GM19397 (cell line): ENCODE measurements around the gene CEP192.
A peak's percentile ranks its signal among the peaks of the same experiment; 100 is the strongest.
"Not testable (repeated sequence)": the region's sequence is repeated elsewhere in the genome, so short reads cannot be mapped to it uniquely, and the experiment has no call there.

Experiments used
- ATAC-seq: cut with Tn5 transposase; IDR thresholded peaks from one replicate; pipeline ENCODE4 v1.9.1; 2021; ENCODE audit warnings: mild to moderate bottlenecking, moderate library complexity; ENCODE audit not compliant: unreplicated experiment

Gene CEP192

DNA sequence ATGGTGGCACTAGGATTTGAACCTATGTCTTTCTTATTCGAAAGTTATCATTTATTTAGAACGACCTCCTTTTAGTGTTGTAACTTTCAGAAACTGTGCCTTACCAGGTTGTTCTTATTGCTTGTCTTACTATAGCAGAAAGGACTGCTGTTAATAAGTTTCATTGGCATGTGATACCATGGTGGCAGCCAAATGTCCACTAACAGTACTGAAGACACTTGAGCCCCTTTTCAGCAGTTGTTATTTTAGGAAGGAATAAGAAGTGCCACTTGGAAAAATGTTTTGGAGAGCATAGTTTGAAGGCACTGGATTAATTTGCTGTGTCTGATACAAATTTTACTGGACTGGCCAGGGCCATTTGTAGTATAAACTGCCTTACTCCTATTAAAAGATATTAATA lies 37.7 kb downstream of the CEP192 start:
- no peak for ATAC-seq

DNA sequence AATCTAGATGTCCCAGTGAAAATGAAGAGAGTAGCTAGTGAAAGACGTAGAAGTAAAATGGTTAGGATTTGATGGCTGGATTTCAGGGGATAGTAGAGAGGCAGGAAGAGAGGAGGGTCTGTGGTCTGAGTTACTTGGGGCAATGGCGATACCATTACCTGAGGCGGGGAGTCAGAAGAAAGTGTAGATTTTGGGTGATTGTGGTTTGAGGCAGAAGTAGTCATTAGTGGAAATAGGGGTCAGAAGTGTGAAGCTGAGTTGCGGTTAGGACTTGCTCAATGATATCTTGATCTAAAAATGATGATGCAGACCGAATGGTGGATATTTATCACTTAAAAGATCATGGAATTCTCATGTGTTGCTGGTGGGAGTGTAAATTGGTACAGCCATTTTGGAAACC lies 41.0 kb downstream of the CEP192 start:
- no peak for ATAC-seq

DNA sequence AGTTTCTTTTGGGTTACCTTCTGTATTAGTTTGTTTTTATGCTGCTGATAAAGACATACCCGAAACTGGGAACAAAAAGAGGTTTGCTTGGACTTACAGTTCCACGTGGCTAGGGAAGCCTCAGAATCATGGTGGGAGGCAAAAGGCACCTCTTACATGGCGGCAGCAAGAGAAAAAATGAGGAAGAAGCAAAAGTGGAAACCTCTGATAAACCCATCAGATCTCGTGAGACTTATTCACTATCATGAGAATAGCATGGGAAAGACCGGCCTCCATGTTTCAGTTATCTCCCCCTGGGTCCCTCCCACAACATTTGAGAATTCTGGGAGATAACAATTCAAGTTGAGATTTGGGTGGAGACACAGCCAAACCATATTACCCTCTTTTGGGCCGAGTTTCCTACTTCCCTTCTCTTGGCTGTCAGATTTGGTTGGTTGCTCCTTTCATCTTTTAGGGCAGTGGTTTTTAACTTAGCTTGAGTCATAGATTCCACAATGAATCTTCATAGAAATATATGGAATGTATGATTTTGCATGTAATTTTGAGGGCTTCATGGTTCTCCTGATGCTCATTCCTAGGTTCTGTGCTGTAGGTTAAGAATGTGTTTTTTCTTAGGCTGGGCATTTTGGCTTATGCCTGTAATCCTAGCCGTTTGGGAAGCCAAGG lies 44.2 kb downstream of the CEP192 start:
- no peak for ATAC-seq

DNA sequence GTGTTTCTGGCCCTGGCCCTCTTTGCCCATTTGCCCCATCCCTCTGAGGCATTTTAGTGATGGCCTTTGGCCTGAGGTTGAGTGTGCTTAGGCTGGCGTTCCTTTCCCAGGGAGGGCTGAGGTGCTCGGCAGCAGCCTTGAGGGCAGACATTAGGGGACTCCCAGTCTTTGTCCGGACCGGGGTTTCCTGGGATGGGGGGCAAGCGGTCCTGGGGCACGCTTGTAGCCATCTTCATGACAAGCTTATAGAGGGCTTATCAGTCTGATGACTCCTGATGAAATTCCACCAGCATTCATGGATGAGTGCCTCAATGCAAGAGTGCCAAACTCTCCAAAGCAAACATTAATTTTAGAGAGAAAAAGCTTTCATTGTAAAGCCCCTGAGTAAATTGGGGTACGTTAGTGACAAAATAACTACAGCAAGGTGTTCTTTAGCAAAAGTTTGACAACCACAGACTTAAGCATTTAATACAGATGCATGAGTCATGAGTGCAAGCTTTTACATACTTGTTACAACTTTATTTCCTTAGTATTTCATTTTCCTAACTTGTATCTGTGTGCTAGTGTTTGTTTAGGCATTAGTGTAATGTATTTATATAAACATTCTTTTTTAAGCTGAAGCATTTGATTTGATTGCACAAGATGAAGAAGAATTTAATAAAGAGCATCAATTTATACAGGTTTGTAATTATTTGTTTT lies 45.6 kb downstream of the CEP192 start:
- no peak for ATAC-seq

DNA sequence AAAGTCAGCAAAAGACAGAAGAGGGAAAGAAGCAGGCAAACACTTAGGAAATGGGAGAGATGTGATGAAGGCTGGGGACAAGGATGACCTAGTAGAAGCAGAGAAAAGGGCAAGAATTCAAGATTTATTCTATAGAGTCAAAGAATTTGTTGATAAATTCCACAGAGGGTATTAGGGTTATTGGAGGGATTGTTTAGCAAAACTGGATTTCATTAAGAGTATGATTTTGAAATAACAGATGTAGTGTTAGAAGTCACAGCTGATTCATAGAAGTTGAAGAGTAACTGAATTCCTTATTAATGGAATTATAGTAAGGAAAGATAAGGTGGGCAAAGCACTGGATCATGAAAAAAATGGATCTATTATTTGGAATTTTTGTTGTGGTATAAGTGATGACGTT lies 48.6 kb downstream of the CEP192 start:
- no peak for ATAC-seq

DNA sequence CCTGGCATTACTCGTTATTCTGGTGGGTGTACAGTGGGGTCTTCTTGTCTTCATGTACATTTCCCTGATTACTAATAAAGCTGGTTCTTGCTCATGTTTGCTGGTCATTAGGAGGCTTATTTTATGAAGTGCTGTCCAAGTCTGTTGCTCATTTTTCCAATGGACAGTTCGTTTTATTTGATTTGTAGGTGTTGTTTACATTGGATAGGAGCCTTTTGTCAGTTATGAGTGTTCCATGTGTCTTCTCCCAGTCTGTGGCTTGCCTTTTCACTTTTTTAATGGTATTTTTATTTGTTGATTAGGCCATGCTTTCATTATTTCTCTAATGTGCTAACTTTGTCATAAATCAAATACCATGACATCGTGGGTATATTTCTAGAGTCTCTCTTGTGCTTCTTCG lies 51.9 kb downstream of the CEP192 start:
- no peak for ATAC-seq

DNA sequence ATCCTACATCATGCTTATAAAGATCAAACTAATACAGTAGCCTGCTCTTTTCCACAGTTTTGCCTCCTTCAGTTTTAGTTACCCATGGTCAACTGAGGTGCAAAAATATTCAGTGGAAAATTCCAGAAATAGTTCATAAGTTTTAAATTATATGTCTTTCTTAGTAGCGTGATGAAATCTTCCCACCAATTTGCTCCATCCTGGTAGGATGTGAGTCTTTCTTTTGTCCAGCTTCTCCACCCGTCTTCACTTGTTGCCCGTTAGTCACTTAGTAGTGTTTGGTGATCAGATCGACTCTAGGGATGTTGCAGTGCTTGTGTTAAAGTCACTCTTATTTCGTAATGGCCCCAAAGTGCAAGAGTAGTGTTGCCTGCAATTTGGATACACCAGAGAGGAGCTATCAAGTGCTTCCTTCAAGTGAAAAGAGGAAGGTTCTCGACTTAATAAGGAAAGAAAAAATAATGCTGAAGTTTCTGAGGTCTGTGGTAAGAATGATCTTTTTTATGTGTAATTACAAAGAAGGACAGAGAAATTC lies 57.0 kb downstream of the CEP192 start:
- no peak for ATAC-seq

DNA sequence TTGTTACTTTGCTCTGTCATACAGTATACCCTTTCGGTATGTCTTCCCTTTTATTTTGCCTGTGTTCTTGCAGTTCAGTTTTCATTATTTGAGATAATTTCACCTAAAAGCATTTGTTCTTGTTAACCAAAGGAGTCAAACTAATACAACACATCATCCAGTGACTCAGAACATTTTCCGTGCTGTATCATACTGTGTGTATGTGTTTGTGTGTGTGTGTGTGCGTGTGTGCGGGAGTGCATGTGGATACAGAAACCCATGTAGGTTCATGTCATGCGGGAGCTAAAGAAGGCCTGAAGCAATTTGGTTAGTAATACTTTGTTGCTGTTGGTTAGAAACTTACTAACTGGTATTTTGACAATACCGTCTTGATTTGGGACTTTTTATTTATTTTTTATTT lies 60.0 kb downstream of the CEP192 start:
- ATAC-seq: no peak

DNA sequence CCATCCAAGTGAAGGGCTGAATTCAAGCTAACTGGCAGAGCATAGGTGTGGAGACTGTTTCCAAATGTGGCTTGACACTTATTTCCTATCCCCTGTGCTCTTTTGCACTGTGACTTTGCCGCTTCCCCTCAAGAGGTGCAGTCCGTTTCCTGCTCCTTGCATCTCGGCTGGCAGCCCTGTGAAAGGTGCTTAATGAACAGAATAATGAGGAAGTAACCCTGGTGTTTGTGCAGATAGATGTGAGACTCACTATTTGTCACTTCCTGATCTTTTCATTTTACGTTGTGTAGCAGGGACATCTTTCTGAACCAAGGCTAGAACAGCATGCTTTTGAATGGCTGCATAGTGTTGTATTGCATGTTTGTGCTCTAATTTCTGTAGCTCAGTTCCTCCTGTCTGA lies 60.8 kb downstream of the CEP192 start:
- ATAC-seq: peak; percentile 55

DNA sequence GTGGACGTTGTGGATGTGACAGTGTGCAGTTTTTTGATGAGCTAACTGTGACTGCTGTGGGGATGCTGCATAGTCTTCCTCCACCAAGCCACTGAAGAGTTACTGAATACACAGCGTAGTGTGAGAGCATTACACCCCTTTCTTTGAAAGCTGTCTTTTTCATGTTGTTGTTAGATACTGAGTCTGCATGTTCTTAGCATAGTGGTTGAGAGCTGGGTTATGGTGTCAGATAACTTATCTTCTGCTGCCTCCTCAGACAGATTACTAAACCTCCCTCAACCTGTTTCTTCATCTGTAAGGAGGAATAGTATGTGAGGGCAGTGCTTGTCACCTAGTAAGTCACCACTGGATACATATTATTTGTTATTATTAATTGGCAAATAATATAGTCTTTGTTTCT lies 63.2 kb downstream of the CEP192 start:
- ATAC-seq: no peak

DNA sequence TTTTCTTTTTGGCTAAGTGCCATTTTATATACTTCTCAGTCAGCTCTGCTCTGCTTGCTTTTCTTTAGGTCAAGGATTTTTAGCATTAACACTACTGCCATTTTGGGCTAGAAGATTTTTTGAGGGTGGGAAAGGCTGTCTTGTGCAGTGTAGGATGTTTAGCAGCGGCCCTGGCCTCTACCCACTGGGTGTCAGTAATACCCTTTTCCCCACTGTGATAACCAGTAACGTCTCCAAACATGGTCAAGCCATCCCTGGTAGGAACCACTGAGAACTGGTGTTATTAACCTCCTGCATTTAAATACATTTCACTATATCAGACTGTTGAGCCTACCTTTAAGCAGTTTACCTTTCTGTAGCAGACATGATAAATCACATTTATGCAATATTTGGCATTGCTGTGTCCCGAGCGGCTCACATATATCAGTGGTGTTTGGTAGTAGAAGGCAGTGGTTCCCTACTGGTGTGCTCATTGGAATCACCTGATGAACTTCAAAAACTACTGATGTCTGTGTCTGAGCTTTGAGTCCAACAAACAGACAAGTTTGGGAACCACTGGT lies 70.5 kb downstream of the CEP192 start:
- no peak for ATAC-seq

DNA sequence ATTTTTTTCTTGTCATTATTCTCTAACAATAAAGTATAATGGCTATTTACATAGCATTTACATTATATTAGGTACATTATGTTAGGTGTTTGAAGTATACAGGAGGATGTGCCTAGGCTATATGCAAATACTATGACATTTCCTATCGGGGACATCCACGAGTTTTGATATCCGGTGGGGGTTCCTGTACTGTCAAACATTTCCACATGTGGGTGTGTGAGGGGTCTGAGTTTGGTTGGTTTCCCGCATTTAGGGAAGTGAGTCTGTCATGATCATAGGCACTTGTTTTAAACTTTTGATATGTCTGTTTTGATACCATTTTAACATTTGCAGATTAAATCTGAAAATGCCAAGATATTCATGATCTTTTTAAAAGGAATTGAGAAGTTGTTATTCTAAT lies 76.0 kb downstream of the CEP192 start:
- no peak for ATAC-seq

DNA sequence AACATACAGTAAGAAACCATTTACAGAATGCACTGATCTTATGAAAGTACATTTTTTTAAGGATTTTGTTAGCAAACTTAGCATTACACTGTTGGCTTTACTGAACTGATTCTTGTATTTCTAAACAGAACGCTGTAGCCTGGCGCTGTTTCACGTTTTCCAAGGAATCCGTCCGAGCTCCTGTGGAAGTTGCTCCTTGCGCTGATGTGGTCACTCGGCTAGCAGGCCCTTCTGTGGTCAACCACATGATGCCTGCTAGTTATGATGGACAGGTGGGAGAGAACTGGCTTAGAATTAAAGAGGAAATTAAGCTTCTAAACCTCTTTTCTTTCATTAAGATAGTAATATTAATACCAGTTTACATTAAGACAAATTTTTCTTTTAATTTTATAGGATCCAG lies 76.8 kb downstream of the CEP192 start:
- no peak for ATAC-seq

DNA sequence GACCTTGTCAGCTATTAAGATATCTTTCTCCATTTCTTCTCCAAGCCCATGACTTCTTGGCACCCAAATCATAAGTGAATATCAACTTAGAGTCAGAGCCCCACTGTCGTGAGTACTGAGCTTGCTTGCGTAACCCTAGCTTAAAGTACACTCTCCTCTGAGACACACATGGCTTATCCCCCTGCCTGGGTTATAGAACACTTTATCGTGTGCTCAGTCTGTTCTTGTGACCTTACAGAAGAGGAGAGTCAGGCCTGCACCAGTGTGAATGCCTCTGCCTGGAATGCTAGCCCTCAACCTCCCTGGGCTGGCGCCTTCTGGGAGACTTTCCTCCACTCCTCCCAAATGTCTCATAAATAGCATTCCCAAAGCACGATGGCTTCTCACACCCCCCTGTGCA lies 79.3 kb downstream of the CEP192 start:
- no peak for ATAC-seq

DNA sequence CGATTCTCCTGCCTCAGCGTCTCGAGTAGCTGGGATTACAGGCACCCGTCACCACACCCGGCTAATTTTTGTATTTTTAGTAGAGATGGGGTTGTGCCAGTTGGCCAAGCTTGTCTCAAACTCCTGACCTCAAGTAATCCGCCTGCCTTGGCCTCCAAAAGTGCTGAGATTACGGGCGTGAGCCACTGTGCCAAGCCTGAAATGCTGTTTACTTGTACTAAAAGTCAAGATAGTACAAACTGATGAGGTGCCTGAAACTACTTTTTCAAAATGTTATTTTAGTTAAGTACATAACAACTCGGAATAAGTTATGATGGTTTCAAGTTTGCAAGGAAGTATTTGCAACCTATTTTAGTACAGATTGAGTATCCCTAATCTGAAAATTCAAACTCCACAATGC lies 85.7 kb downstream of the CEP192 start:
- ATAC-seq: no peak

DNA sequence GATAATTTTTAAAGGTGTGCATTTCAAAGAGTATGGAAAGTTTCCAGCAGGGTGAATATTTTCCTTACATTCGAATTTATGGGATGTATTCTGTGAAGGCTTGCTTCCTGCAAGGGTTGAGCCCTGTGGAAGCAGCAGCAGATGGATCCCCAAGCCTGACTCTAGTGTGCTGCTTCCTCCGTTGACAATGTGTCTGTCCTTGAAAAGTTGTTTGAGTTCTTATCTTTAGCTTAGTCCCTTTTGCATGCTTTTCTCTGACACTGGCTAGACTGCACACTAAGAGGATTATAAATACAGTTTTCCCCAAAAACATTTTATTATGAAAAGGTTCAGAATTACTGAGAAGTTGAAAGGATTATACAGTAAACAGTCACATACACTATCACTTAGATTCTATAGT lies 86.3 kb downstream of the CEP192 start:
- no peak for ATAC-seq

DNA sequence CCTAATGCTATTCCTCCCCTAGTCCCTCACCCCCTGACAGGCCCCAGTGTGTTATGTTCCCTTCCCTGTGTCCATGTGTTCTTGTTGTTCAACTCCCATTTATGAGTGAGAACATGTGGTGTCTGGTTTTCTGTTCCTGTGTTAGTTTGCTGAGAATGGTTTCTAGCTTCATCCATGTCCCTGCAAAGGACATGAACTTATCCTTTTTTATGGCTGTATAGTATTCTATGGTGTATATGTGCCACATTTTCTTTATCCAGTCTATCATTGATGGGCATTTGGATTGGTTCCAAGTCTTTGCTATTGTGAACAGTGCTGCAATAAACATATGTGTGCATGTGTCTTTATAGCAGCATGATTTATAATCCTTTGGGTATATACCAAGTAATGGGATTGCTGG lies 86.9 kb downstream of the CEP192 start:
- not testable (repeated sequence) for ATAC-seq

DNA sequence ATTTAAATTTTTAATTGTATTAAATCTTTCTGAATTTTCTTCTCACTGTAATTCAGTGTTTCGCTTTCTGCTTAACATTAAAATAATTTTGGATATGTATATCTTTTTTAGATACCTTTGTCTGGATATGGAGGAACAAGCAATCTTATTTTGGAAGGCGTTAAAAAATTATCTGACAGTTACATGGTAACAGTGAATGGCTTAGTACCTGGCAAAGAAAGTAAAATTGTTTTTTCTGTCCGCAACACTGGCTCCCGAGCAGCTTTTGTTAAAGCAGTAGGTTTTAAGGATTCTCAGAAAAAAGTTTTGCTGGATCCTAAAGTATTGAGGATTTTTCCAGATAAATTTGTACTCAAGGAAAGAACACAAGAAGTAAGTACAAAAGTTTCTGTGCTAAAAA lies 95.7 kb downstream of the CEP192 start:
- ATAC-seq: no peak

DNA sequence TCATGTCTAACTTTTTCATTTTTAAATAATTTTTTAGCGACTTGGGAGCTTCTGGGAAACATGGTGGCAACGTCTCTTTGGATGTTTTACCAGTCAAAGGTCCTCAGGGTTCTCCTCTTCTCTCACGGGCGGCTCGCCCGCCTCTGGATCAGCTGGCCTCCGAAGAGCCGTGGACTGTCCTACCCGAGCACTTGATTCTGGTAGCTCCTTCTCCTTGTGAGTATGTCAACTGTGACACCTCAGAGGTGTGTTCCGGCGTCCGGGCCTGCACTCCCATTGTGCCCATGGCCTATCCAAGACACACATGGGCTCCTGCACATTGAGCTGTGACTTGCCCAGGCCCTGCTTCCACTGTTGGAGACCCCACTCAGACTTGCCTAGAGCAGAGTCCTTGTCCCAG lies 104.3 kb downstream of the CEP192 start:
- no peak for ATAC-seq

DNA sequence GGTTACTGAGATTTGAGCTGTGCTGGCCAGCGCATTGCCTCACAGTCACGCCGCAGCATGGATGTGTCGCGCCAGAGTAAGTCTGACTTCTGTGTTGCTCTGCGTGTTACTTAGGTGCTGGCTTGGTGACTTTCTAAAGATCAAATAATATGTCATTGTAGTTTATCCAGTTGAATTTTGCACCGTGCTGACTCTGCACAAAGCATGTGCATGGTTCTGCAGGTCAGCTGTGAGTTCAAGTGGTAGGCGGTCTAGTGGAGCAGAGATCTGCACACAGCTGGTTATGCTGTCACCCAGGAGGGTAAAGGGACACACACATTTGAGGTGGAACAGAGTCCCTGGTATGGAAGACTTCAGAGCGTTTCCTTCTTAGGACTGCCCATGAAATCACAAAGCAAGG lies 105.1 kb downstream of the CEP192 start:
- no peak for ATAC-seq

DNA sequence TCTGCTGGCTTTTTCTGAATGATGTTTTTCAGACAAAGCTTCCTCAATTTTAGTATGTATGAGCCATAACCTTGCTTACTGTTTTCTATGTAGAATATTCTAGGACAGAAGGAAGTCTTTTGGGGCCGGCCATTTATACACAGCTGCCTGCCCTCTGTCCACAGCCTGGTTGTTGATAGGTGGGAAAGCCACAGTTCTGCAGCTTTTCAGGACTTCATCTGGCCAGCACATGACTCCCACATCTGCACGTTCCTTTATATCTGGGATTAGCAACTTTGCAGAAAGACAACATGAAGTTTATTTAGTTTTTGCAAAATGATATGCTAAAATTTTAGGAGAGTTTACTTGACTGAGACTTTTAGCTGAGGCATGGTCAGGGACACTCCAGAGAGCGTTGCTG lies 105.6 kb downstream of the CEP192 start:
- no peak for ATAC-seq

DNA sequence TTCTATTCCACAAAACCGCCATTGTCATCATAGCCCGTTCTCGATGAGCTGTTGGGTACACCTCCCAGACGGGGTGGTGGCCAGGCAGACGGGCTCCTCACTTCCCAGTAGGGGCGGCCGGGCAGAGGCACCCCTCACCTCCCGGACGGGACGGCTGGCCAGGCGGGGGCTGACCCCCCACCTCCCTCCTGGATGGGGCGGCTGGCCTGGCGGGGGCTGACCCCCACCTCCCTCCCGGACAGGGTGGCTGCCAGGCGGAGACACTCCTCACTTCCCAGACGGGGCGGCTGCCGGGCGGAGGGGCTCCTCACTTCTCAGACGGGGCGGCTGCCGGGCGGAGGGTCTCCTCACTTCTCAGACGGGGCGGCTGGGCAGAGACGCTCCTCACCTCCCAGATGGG lies 106.9 kb downstream of the CEP192 start:
- not testable (repeated sequence) for ATAC-seq
